Pancreas (tissue), 10 donors: ENCODE results near the gene SH3RF2. TPM values are rescaled to one million over a fixed set of nuclear protein-coding genes. Genes with fewer than 3 reads are reported as not detected.

ENCODE experiments used
- ATAC-seq, 4 donors: fragments of 200-7000 bp; cut with Tn5 transposase; one replicate each; pipeline versions ENCODE4 v1.8.0 to v1.9.1; 2020; ENCODE audit warnings: mild to moderate bottlenecking in 4 of 4, moderate library complexity in 4 of 4
- DNase-seq, 6 donors: peaks; one replicate each; pipeline ENCODE4 v3.0.0-alpha.2; 2020
- FAIRE-seq: peaks from 2 replicates; lab custom pipeline; 2012; peaks lifted over from hg19 to GRCh38; lab: Jason Lieb, UNC
- H3K27ac ChIP-seq, 4 donors: fragments of 200-600 bp; sonication (generic); 1 replicate in 3 of 4; 2 replicates in 1 of 4; pipeline versions ENCODE4 v1.5.0 to v1.8.0; 2020
- H3K27me3 ChIP-seq, 4 donors: fragments of 200-600 bp; one replicate each; pipeline ENCODE4 v1.8.0; 2021
- H3K36me3 ChIP-seq, 3 donors: fragments of 200-600 bp; sonication (generic) in 1 of 3; one replicate each; pipeline versions ENCODE4 v1.5.0 to v1.8.0; 2020 to 2021
- H3K4me1 ChIP-seq, 3 donors: fragments of 200-600 bp; one replicate each; pipeline ENCODE4 v1.8.0; 2021
- H3K4me3 ChIP-seq, 4 donors: fragments of 200-600 bp; sonication (generic) in 2 of 4; one replicate each; pipeline versions ENCODE4 v1.5.0 to v1.8.0; 2020 to 2021
- H3K9me3 ChIP-seq, 4 donors: fragments of 200-600 bp; one replicate each; pipeline ENCODE4 v1.8.0; 2021
- CTCF ChIP-seq, 4 donors: fragments of 200-600 bp; sonication (generic) in 3 of 4; IDR thresholded peaks; one replicate each; pipeline versions ENCODE4 v1.5.0 to v1.8.0; 2021; ENCODE audit warnings: antibody characterized with exemption in 4 of 4
- WGBS, 2 donors: extraction: QIAGEN DNeasy Blood & Tissue Kit; methylation state at CpG; one replicate each; pipeline ENCODE4 v1.1.7; 2013; 5-methylcytosine and 5-hydroxymethylcytosine counted together
- intact Hi-C, 3 donors: fragments of 100-400 bp; cut with DNase I; formaldehyde crosslinking; loops; one replicate each; pipeline versions ENCODE4 v1.11.1 to v1.14.2; 2022
- polyA plus RNA-seq, 2 donors: library from polyadenylated mRNA; stranded (reverse); fragments of 200-250 nt; gene quantifications; one replicate each; pipeline ENCODE4 v1.2.3, GENCODE V29; 2013
- total RNA-seq, 6 donors: library from RNA; stranded (reverse); fragmentation: NEBNext Ultra II Directional in 4 of 6; extraction: Animal tissue kit (Norgen Biotek cat#: 25700) in 4 of 6; gene quantifications; one replicate each; pipeline versions ENCODE4 v1.2.1 to v1.2.4, GENCODE V29; 2021 to 2023
- donor health status: healthy with polysubstance abuse.
- donor health status: DM: no; HTN: no; CAD: no; lungs with moderate emphysema.
- donor health status: DM: no; HTN: no; CAD: no.
- donor health status: control.
- donor health status: control.
- donor health status: Bipolar disorder and iron deficiency.
- donor health status: DM: yes; HTN: yes; CAD: no.
- donor health status: DM: no; HTN: no; CAD: no.
- donor health status: DM: no; HTN: no; CAD: no.
- donor health status: DM: yes; HTN: yes; CAD: no.

The SH3RF2 gene
- total and polyA plus RNA-seq, 8 donors, result 6.3 to 22.4 (median 12.8) TPM

GRCh38 chr5:145965804-145966203 lies 29.4 kb downstream of the SH3RF2 start:
- DNase-seq, result peak in 2 of 6 donors; percentile 35 to 36
- Histone ChIP-seq H3K27ac (no peak overlapping the region), H3K36me3 (no peaks in the 10 kb centered on the region), H3K4me3 (no peak overlapping the region), H3K9me3 (no peaks in the 10 kb centered on the region), H3K4me1 (peaks cover 9 to 24% (median 22%) of the 10 kb centered on the region in 3 donors), H3K27me3 (no peaks in the 10 kb centered on the region)
- ATAC-seq, result peak; percentile 69 to 76 (median 70)
- TF ChIP-seq CTCF (IDR thresholded peaks at IDR 0.05), result no peak
- 56 to 60% methylated on average over 4 of the region's 4 CpGs for WGBS, 2 donors
- FAIRE-seq, result no peak
- intact Hi-C loops, result no loop called here

- no peak for FAIRE-seq
- H3K9me3 ChIP-seq, result no peaks in the 10 kb centered on the region
- no peaks in the 10 kb centered on the region for H3K36me3 ChIP-seq
- 86 to 88% methylated on average over 2 of the region's 2 CpGs for WGBS, 2 donors
- H3K4me1 ChIP-seq, result peaks cover 9 to 17% (median 13%) of the 10 kb centered on the region in 3 donors
- no peak for DNase-seq
- H3K27me3 ChIP-seq, result no peaks in the 10 kb centered on the region
- ATAC-seq, result no peak
- no peak overlapping the region for H3K4me3 ChIP-seq
- H3K27ac ChIP-seq, result no peak overlapping the region
- TF ChIP-seq CTCF (IDR thresholded peaks at IDR 0.05), result no peak
- intact Hi-C loops, result no loop called here
Measured at GRCh38 chr5:145967296-145967695, 30.9 kb downstream of the SH3RF2 start.

GRCh38 chr5:145968970-145969713 lies 32.8 kb downstream of the SH3RF2 start:
- FAIRE-seq, result no peak
- H3K4me3 ChIP-seq, result no peak overlapping the region
- WGBS, 2 donors, result 23 to 26% methylated on average over 4 of the region's 4 CpGs
- peak overlapping the region in 2 of 4 donors; percentile 32 to 50 for H3K27ac ChIP-seq
- H3K4me1 ChIP-seq, result peaks cover 13 to 17% (median 16%) of the 10 kb centered on the region in 3 donors
- ATAC-seq, result peak; percentile 56 to 86 (median 76)
- no peak for TF ChIP-seq CTCF (IDR thresholded peaks at IDR 0.05)
- intact Hi-C loops, result no loop called here
- no peaks in the 10 kb centered on the region for H3K36me3 ChIP-seq
- peak in 1 of 6 donors; percentile 42 for DNase-seq
- no peaks in the 10 kb centered on the region for H3K27me3 ChIP-seq
- no peaks in the 10 kb centered on the region for H3K9me3 ChIP-seq

GRCh38 chr5:145969714-145970092 lies 33.3 kb downstream of the SH3RF2 start:
- 43 to 45% methylated on average over 2 of the region's 2 CpGs for WGBS, 2 donors
- TF ChIP-seq CTCF (IDR thresholded peaks at IDR 0.05), result no peak
- Histone ChIP-seq H3K9me3 (no peaks in the 10 kb centered on the region), H3K36me3 (no peaks in the 10 kb centered on the region), H3K27me3 (no peaks in the 10 kb centered on the region), H3K4me3 (no peak overlapping the region), H3K4me1 (peaks cover 13 to 17% (median 16%) of the 10 kb centered on the region in 3 donors), H3K27ac (peak overlapping the region in 2 of 4 donors; percentile 32 to 50)
- no peak for DNase-seq
- FAIRE-seq, result no peak
- intact Hi-C loops, result no loop called here
- peak in 3 of 4 donors; percentile 39 to 71 (median 60) for ATAC-seq

GRCh38 chr5:145971108-145971507 lies 34.7 kb downstream of the SH3RF2 start:
- WGBS, 2 donors, result 78 to 81% methylated on average over 2 of the region's 2 CpGs
- no peak for FAIRE-seq
- DNase-seq, result no peak
- H3K4me1 ChIP-seq, result peaks cover 26 to 29% (median 27%) of the 10 kb centered on the region in 3 donors
- H3K36me3 ChIP-seq, result no peaks in the 10 kb centered on the region
- H3K9me3 ChIP-seq, result no peaks in the 10 kb centered on the region
- ATAC-seq, result no peak
- H3K27ac ChIP-seq, result no peak overlapping the region
- intact Hi-C loops, result no loop called here
- no peaks in the 10 kb centered on the region for H3K27me3 ChIP-seq
- no peak overlapping the region for H3K4me3 ChIP-seq
- no peak for TF ChIP-seq CTCF (IDR thresholded peaks at IDR 0.05)
